ENCODE results near the gene SMIM7.
"Not testable (repeated sequence)": the region's sequence is repeated elsewhere in the genome, so short reads cannot be mapped to it uniquely, and the experiment has no call there.

Gene SMIM7

GRCh38 chr19:16654140-16654539 is 5.8 kb downstream of the SMIM7 start:
- no peak for DNase-seq (ENCODE audit: extremely low read depth, low read depth)
- TF ChIP-seq CTCF (IDR thresholded peaks at IDR 0.05; ENCODE audit: low read depth, low read length): no peak

GRCh38 chr19:16652854-16653253 is 7.1 kb downstream of the SMIM7 start:
- DNase-seq (ENCODE audit: extremely low read depth, low read depth): no peak
- TF ChIP-seq CTCF (IDR thresholded peaks at IDR 0.05; ENCODE audit: low read depth, low read length): no peak

- not testable (repeated sequence) for DNase-seq (ENCODE audit: extremely low read depth, low read depth)
Measured at GRCh38 chr19:16651421-16652188, 8.3 kb downstream of the SMIM7 start.

GRCh38 chr19:16650821-16651220 is 9.1 kb downstream of the SMIM7 start:
- TF ChIP-seq CTCF (IDR thresholded peaks at IDR 0.05; ENCODE audit: low read depth, low read length): no peak
- DNase-seq (ENCODE audit: extremely low read depth, low read depth): no peak

- no peak for TF ChIP-seq CTCF (IDR thresholded peaks at IDR 0.05; ENCODE audit: low read depth, low read length)
- DNase-seq (ENCODE audit: extremely low read depth, low read depth): no peak
Measured at GRCh38 chr19:16649734-16650133, 10.2 kb downstream of the SMIM7 start.

GRCh38 chr19:16645140-16645539 is 14.8 kb downstream of the SMIM7 start:
- DNase-seq (ENCODE audit: extremely low read depth, low read depth): no peak
- no peak for TF ChIP-seq CTCF (IDR thresholded peaks at IDR 0.05; ENCODE audit: low read depth, low read length)

GRCh38 chr19:16641695-16642094 is 18.2 kb downstream of the SMIM7 start:
- DNase-seq (ENCODE audit: extremely low read depth, low read depth): no peak
- TF ChIP-seq CTCF (IDR thresholded peaks at IDR 0.05; ENCODE audit: low read depth, low read length): no peak

GRCh38 chr19:16640951-16641350 is 19.0 kb downstream of the SMIM7 start:
- DNase-seq (ENCODE audit: extremely low read depth, low read depth): no peak
- no peak for TF ChIP-seq CTCF (IDR thresholded peaks at IDR 0.05; ENCODE audit: low read depth, low read length)
